Stimulated activated CD8-positive, alpha-beta memory T cell treated with anti-CD3 and anti-CD28 coated beads, Interleukin-7, amount 100 ng/mL, for 24 hours (primary cell): Measurements from ENCODE around the gene LTO1.

Source experiments
- DNase-seq: peaks from one replicate; pipeline ENCODE4 v3.0.0-alpha.2; 2020; ENCODE audit warnings: low read depth

Gene LTO1, protein sequence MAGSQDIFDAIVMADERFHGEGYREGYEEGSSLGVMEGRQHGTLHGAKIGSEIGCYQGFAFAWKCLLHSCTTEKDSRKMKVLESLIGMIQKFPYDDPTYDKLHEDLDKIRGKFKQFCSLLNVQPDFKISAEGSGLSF

DNA sequence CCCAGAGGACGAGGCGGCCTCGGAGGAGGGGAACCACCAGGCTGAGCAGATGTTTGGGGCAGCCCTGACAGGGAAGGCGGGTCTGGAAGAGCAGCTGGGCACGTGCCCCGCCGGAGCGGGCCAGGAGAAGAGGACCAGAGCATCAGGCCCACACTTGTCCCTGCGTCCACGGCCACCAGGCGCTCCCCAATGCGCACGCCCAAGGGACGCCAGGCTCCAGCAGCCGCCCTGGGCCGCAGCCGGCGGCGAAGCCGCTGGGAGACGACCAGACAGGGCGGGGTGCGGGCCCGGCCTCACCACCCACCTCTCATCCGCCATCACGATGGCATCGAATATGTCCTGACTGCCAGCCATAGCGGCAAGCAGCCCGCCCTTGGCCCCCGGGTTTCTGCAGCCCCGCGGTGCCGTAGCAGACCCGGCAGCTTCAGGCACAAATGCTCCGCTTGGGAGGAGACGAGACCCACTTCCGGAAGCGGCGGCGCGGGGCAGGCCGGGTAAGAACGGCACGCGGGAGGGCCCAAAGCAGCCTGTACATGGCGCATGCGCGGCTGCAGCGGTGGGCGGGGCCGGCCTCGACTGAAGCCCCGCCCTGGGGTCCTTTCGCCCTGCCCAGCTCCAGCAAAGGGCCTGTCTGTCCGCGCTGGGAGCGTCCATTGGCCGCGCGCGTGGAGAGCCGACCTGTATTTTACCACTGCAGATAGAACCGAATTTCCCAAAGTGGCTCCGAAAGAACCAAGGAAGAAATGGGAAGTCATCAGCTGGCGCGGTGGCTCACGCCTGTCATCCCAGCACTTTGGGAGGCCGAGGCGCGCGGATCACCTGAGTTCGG lies at the start of gene LTO1:
LTO1 (minus strand) TSS at position 468 of the 829 bp plus-strand sequence; CDS start at position 354, 114 bp downstream.
- DNase-seq: peak; percentile 89

- no peak for DNase-seq
These were observed 46.6 kb upstream of the LTO1 start for GRCh38 chr11:69721745-69722144.

- DNase-seq: no peak
These were observed 46.0 kb upstream of the LTO1 start for GRCh38 chr11:69721106-69721505.

- no peak for DNase-seq
These were observed 43.8 kb upstream of the LTO1 start for GRCh38 chr11:69718912-69719311.

GRCh38 chr11:69718147-69718546 lies 43.0 kb upstream of the LTO1 start:
- no peak for DNase-seq

DNA sequence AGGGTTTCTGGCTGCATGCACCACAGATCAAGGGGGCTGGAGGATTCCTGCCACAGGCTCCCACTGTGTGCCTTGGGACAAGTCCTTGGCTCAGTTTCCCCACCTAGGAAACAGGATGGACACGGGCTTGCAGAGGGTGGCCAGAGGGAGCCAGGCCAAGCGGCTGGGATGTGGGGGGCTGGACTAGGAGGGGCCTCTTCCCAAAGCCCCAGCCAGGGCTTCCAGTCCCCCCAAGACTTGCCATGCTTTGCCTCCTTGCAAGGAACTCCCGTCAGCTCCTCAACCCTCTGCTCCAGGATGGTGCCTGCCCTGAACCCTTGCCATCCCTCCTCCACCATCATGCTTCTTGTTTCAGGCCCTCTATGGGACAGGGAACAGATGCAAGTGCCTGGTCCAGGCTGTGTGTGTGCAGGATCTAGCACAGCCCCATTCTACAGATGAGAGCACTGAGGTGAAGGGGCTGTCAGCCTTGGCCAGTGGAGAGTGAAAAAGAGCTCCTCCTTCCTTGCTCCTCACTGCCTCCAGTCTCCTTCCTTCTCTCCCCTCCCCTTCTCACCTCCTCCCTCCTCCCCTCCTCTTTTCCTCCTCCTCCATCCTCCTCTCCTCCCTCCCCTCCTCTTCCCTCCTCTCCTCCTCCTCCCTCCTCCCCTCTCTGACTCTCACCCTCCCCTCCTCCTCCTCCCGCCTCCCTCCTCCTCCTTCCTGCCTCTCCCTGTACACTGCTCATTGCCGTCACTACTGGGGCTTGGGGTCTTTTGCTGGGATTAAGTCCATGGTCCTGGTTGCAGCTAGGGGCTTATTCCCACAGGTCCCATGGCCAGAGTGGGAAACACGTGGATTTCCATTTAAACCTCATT lies 42.0 kb upstream of the LTO1 start:
- no peak for DNase-seq

DNA sequence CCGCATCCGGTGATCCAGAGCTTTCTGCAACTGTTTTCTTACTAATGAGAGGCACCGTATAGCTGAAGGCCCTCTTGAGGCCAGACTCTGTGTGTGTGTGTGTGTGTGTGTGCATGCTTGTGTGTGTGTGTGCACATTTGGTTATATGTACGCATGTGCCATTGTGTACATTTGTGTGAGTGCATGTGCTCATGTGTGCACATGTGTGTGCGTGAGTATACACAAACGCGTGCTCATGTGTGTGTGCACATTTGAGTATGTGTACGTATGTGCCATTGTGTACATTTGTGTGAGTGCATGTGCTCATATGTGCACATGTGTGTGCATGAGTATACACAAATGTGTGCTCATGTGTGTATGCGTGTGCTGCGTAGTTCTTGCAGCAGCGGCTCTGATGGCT lies 40.9 kb upstream of the LTO1 start:
- DNase-seq: no peak

DNA sequence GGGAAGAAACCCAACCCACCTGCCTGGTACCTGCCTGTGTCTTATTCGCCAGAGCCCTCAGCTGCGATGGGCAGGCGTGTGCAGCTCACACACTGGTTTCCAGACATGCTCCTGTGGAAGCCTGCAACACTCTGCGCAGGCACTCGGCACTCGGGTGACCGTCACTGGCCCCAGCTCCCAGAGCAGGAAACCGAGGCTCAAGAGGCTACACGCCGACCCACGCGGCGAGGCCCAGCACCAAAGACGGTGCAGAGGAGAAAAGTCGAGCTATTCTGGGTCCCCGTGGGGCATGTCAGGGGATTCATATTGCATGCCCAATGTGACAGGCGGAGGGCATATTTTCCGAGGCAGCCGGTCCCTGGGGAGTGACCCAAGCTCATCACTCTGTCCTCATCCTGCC lies 40.3 kb upstream of the LTO1 start:
- no peak for DNase-seq

DNA sequence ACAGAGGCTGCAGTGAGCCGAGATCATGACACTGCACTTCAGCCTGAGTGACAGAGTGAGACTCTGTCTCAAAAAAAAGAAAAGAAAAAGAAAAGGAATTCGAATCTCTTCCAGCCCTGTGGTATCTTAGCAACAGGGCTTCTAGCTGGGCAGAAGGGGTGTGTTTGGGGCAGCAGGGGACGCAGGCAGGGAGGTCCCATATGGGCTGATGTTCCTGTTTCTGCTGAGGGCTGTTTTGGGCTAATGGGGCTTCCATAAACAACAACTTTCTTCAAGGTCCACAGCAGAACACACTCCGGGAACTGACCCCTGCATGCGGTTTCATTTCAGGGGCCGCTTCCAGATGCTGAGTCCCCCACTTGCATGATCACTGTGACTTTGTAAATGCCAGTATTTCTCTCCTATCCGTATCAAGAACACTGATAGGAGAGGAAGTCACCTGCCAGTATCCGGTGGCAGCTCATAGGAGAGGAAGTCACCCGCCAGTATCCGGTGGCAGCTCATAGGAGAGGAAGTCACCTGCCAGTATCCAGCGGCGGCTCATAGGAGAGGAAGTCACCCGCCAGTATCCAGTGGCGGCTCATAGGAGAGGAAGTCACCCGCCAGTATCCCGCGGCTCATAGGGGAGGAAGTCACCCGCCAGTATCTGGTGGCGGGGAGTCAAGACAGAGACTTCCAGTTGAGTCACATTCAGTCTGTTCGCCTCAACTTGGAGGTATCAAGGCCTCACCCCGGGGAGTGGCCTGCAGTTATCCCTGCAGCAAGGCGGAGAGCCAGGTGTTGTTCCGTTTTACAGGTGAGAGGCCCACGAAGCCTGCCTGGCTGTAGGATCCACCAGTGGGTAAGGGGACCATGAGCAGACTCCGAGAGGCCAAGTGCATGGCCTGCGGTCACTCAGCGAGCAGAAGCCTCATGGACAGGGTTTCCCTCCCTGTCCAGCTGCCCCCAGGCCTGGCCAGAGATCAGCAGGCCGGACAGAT lies 37.0 kb upstream of the LTO1 start:
- DNase-seq: no peak

DNA sequence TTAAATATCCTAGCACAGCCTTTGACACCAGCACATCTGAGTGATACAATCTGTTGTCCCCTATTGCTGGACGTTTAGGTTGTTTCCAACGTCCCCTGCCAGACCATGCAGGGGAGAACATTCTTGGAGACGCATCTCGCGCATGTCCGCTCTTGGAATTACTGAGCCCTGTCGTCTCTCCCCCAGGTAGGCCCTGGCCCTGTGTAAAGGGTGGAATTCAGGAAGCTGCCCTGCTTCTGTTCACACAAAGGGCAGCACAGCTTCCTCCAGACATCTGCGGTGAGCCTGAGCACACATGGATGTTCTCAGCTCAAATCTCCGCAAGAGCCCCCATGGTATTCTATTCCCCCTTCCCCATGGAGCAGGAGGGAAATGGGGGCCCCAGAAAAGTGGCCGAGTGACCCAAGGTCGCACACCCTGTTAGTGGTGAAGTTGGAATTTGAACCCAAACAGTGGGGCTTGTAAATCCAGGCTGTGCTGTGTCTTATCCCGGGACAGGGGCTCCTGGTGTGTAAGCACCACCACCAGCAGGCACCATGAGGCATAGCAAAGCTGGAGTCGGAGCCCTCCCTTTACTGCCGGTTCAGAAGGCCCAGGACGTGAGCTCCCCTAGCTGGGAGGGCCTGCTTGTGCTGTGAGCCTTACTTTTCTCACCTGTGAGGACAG lies 33.7 kb upstream of the LTO1 start:
- no peak for DNase-seq

GRCh38 chr11:69707176-69707575 lies 32.0 kb upstream of the LTO1 start:
- DNase-seq: no peak

- no peak for DNase-seq
These were observed 31.0 kb upstream of the LTO1 start for GRCh38 chr11:69705901-69706787.

DNA sequence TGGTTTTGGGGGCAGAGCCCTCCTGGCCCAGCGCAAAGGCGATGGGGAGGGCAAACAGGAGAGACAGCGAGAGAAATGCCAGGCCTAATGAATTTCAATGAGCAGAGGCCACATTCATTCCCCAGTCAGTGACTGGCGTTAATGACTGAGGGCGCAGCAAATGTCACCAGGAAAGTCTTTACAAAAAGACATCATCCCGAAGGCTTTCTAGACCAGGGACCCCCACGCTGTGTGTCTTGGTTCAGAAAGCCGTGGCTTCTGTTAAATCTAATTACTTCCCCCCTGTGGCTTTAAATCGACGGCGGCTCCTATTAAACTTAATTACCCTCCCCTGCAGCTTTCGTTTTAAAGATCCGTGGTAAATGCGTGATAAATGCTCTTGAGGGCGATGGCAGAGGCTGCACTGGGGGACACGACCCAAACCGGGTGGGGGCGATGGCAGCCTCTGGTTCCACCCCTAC lies 30.2 kb upstream of the LTO1 start:
- no peak for DNase-seq

DNA sequence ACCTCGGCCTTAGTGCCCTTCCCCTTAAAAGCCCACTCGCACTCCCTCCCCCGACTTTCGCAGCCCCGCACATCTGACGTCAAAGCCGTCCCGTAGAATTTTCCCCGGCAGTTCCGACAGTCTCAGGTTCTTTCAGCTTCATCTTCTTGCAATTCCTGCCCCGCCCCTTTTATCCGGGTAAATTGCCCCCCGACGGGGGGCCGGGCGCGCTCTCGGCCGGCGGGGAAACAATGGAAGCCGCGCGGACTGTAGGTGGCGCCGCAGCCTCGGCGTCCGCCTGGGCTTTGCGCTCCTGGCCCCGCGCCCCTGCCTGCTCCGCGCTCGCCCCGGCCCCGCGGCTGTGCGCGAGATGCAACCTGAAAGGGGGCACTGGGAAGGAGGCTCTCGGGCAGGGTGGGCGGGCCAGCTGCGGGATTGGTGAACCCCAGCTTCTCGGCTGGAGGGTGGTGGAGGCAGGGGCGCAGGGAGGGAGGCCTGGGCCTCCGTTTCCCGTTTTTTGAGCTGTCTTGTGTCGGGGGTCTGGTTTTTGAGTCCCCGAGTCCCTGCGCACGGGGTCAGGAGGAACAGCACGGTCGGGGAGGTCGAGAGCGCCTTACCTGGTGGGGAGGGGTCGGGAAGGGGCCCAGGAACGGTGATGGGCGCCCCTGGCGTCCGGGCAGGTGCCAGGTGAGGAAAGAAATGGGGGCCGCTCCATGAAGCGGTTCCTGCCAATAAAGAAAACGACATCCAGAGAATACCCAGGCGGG lies 29.5 kb upstream of the LTO1 start:
- DNase-seq: no peak

DNA sequence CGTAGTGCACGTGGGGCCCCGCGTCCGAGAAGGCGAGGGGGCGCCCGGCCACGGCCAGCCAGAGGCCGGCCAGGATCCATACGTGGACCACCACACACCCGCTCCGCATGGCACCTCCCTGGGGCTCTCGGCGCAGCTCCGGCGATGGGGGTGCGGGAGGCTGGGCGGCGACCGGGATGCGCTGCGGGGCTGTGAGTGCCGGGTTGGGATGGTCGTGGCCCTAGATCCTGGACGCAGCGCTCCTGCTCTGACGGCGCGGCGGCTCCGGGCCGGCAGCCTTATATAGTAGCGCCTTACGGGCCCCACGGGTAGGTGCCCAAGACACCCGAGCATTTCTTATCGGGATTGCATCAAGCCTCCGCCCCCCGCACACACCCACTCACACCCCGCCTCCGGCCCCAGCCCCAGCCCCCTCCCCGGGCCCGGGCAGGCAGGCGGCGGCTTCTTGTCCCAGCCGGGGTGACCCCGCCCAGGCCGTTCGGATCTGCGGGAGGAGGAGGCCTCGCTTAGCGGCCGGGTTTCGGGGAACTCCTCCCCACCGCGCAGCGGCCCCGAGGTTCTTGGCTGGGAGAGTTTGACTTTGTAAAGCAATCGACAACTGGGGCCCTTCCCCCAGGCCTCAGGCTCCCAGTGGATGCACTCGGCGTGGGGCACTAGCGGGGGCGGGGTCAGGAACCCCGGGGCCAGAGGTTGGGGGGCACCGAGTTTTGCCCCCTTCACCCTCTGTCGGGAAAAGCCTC lies 28.8 kb upstream of the LTO1 start, which contains the start of gene FGF19:
FGF19 (minus strand) TSS at position 255 of the 740 bp plus-strand sequence; CDS start at position 109, 146 bp downstream.
- DNase-seq: no peak

DNA sequence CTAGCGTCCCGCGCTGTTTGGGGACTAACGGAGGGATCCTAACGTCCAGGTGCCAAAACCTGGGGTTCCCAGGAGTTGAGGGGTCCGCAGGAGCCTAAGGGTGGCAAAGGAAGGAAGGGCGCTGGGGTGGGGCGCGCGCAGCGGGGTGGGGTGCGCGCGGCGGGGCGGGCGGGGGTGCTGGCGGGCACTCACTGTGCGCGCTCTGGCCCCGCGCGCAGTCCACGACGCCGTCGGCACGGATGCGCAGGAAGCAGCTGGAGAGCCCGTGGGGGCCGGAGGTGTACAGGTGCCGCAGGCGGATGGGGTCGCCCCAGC lies 28.3 kb upstream of the LTO1 start:
- no peak for DNase-seq

GRCh38 chr11:69702769-69703452 lies 27.8 kb upstream of the LTO1 start:
- DNase-seq: no peak

DNA sequence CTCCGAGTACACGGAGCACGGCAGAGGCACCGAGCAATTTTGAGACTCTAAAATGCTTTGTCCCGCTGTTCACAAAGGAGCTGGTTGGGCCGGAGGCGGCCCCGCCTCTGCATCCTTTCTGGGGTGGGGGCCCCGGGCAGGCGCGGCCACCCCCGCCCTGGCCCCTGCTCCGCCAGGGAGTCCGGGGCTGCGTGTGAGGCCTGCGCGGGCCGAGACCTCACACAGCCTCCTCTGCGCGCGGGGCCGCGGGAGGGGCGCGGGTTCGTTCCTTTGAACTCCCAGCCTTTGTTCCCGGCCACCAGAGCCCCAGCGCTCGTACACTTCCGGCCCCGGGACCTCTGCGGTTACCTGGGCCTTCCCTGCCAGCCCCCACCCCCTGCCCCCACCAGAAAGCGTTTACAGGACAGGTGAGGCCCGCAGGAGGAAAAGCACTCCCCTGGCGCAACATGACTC lies 27.1 kb upstream of the LTO1 start:
- DNase-seq: no peak
